Lower leg skin (tissue), 4 donors: Measurements from ENCODE around the gene FUBP1. TPM values are rescaled to one million over a fixed set of nuclear protein-coding genes. Genes with fewer than 3 reads are reported as not detected.

Experiments
- DNase-seq, 2 donors: peaks; one replicate each; pipeline ENCODE4 v3.0.0-alpha.2; 2019; ENCODE audit warnings: low spot score in 2 of 2
- H3K4me3 ChIP-seq: fragments of 200-600 bp; sonication (generic); 2 replicates; pipeline ENCODE4 v1.5.1; 2017; ENCODE audit warnings: mild to moderate bottlenecking, low read depth; ENCODE audit not compliant: poor library complexity, severe bottlenecking
- POLR2A ChIP-seq, 2 donors: fragments of 450-650 bp; IDR thresholded peaks; one replicate each; pipeline ENCODE4 v1.6.1; 2016 to 2017; ENCODE audit warnings: antibody characterized with exemption in 2 of 2, mild to moderate bottlenecking in 1 of 2, moderate library complexity in 1 of 2
- WGBS, 2 donors: methylation state at CpG; one replicate each; pipeline ENCODE4 v1.1.5; 2018; 5-methylcytosine and 5-hydroxymethylcytosine counted together
- intact Hi-C: fragments of 100-400 bp; cut with DNase I; formaldehyde crosslinking; loops from one replicate; pipeline ENCODE4 v1.15.0; 2023; ENCODE audit warnings: low total_unique reads
- total RNA-seq, 4 donors: library from RNA; depleted of rRNA; stranded (reverse); fragments of >200 nt; gene quantifications; one replicate each; pipeline ENCODE4 v1.1.0, GENCODE V29; 2016
- TF ChIP-seq, protein P1 (sequence below), 3 donors: fragments of 450-650 bp; IDR thresholded peaks; one replicate each; pipeline ENCODE4 v1.5.1; 2016; ENCODE audit warnings: antibody characterized with exemption in 3 of 3, mild to moderate bottlenecking in 3 of 3, moderate library complexity in 2 of 3

The FUBP1 gene
- total RNA-seq, 4 donors from 2014 or later, result 48.7 to 105 (median 58.9) TPM

DNA sequence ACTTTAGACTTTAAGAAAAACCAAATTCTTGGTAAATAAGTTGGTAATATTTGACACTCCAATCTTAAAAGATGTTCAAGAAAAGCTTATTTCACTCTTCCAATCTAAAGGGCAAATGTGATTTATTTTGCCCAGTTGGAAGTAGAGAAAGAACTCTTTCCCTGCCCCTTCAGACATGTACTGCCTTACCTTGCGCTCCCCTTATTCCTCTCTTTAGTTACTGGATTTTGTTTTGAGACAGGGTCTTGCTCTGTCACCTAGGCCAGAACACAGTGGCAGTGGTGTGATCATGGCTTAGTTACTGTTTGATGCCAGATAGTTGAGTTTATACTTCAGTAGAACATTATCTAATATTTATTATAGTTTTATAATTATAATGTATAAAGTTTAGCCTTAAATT lies 27.5 kb downstream of the FUBP1 start:
- 94 to 100% methylated on average over 1 of the region's 1 CpG for WGBS, 2 donors
- no peak for DNase-seq
- intact Hi-C loops, result no loop called here
- TF ChIP-seq, protein P1, sequence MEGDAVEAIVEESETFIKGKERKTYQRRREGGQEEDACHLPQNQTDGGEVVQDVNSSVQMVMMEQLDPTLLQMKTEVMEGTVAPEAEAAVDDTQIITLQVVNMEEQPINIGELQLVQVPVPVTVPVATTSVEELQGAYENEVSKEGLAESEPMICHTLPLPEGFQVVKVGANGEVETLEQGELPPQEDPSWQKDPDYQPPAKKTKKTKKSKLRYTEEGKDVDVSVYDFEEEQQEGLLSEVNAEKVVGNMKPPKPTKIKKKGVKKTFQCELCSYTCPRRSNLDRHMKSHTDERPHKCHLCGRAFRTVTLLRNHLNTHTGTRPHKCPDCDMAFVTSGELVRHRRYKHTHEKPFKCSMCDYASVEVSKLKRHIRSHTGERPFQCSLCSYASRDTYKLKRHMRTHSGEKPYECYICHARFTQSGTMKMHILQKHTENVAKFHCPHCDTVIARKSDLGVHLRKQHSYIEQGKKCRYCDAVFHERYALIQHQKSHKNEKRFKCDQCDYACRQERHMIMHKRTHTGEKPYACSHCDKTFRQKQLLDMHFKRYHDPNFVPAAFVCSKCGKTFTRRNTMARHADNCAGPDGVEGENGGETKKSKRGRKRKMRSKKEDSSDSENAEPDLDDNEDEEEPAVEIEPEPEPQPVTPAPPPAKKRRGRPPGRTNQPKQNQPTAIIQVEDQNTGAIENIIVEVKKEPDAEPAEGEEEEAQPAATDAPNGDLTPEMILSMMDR (IDR thresholded peaks at IDR 0.05), result no peak
- no peak for TF ChIP-seq POLR2A (IDR thresholded peaks at IDR 0.05)
- H3K4me3 ChIP-seq, result no peak overlapping the region

GRCh38 chr1:77950873-77951272 lies 28.0 kb downstream of the FUBP1 start:
- no peak for TF ChIP-seq POLR2A (IDR thresholded peaks at IDR 0.05)
- TF ChIP-seq, protein P1 (IDR thresholded peaks at IDR 0.05), result no peak
- DNase-seq, result no peak
- H3K4me3 ChIP-seq, result no peak overlapping the region
- intact Hi-C loops, result no loop called here

- DNase-seq, result no peak
- H3K4me3 ChIP-seq, result no peak overlapping the region
- intact Hi-C loops, result no loop called here
- TF ChIP-seq, protein P1 (IDR thresholded peaks at IDR 0.05), result no peak
- TF ChIP-seq POLR2A (IDR thresholded peaks at IDR 0.05), result no peak
- 29 to 33% methylated on average over 2 of the region's 2 CpGs for WGBS, 2 donors
Measured at GRCh38 chr1:77948841-77949424, 29.9 kb downstream of the FUBP1 start.

DNA sequence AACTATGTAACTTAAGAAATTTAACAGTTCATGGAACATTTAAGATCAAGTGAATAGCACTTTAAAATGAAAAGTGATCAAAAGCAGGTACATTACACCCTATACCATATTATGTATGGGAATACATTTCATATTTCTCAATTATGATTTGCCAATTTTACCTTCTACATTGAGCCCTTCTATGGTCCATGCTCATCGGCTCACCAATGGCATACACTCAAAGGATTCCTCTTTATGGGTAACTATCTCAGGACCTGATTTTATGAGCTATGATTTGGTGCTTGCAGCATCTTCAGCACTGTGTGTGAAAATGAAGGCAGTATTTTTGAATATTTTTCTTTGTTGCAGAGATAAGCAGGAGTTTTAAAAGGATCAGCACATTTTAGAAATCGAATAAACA lies 33.5 kb downstream of the FUBP1 start:
- no peak overlapping the region for H3K4me3 ChIP-seq
- no peak for DNase-seq
- intact Hi-C loops, result no loop called here
- WGBS, 2 donors, result 98% methylated on average over 2 of the region's 2 CpGs
- TF ChIP-seq, protein P1 (IDR thresholded peaks at IDR 0.05), result no peak
- no peak for TF ChIP-seq POLR2A (IDR thresholded peaks at IDR 0.05)

DNA sequence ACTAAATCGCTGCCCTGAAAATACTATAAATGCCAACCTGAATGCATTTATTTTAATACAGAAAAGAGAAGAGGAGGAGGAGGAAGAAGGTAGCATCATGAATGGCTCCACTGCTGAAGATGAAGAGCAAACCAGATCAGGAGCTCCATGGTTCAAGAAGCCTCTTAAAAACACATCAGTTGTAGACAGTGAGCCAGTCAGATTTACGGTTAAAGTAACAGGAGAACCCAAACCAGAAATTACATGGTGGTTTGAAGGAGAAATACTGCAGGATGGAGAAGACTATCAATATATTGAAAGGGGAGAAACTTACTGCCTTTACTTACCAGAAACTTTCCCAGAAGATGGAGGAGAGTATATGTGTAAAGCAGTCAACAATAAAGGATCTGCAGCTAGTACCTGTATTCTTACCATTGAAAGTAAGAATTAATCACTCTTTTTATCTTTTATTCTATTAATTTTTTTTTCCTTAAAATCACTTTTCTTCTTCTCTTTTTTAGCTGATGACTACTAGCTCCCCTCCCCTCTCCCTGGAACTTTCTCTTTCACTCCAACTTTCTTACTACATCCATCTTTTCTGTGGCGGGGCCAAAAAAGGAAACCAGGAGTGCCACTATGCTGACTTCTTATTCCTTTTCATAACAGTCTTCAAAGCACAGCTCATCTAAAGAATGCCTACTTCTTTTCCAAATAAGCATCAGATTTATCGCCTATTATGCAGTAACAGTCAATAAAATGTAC lies 36.3 kb downstream of the FUBP1 start:
- 96% methylated on average over 4 of the region's 4 CpGs for WGBS, 2 donors
- no peak for TF ChIP-seq POLR2A (IDR thresholded peaks at IDR 0.05)
- TF ChIP-seq, protein P1 (IDR thresholded peaks at IDR 0.05), result no peak
- DNase-seq, result no peak
- intact Hi-C loops, result no loop called here
- no peak overlapping the region for H3K4me3 ChIP-seq
